Measurements from ENCODE around the gene NFE2. TPM values are rescaled to one million over a fixed set of nuclear protein-coding genes. Genes with fewer than 3 reads are reported as not detected.

Gene NFE2
- 0.49 TPM for total RNA-seq (ENCODE audit: unreplicated experiment)
- long read RNA-seq, result 0 reads

DNA sequence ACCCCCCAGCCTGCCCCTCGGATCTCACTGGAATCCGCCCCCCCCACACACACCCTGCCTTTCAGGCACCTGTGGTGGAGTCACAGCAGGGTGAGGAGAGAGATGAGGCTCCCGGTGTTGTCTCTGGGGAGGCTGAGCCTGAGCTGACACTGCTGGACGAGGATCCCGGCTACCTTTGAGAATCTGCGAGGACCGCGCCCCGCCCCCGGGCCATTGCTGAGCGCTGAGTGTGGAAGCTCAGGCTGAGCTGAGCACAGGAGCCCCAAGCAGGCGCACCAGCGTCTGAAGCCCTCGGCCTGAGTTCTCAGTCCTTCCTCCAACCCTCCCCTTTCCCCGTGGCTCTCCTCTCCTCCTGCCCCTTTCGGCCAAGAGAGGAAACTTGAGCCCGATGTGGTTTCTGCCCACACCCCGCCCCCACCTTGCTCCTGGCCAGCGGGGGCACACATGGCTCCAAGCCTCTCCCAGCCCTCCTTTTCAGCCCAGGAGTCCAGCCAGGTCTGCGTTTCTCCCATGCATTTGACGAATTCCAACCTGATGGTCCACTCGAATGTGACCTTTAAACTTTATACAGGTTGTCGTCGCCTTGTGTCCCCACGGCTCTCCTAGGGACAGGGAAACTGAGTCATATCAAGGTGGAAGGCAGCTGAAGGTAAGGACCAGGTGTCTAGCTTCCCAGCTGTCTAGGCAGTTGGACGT is at the start of gene NFE2:
Gene NFE2 (minus strand): TSS at position 284 of the 696 bp plus-strand sequence. CDS start 5,767 bp downstream, outside the sequence.
- Mint-ChIP-seq H3K4me3 (ENCODE audit: unreplicated experiment) (peak within 1 kb of the TSS; percentile 59), H3K27ac (ENCODE audit: unreplicated experiment) (no peak within 1 kb of the TSS), H3K36me3 (ENCODE audit: low read depth, unreplicated experiment) (no peaks in the 10 kb centered on the region), H3K4me1 (ENCODE audit: unreplicated experiment) (peaks cover 12% of the 10 kb centered on the region), H3K9me3 (ENCODE audit: unreplicated experiment) (no peaks in the 10 kb centered on the region), H3K27me3 (ENCODE audit: unreplicated experiment) (peaks cover 12% of the 10 kb centered on the region)
- no peak for TF ChIP-seq CTCF (IDR thresholded peaks at IDR 0.05; ENCODE audit: unreplicated experiment)
- peak; percentile 61 for DNase-seq (ENCODE audit: low spot score)

DNA sequence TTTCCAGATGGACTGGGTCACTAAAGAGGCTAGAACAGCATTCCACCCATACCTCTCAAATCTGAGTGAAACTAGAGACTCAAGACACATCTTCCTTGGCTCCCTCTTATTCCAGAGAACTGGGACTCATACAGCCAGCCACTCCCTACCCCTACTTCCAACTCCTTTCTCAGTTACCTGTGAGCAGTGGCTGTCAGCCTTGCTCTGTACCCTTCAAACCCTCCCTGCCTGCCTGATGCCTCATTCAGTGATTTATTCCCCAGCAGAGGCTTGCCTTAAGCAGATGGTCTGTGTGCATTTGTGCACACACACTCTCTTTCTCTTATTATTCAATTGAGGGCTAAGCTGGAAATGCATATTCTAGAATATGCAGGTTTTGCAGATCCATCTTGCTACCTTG is 48.9 kb upstream of the NFE2 start:
- no peak for TF ChIP-seq CTCF (IDR thresholded peaks at IDR 0.05; ENCODE audit: unreplicated experiment)
- peaks cover 15% of the 10 kb centered on the region for H3K4me1 Mint-ChIP-seq (ENCODE audit: unreplicated experiment)
- DNase-seq (ENCODE audit: low spot score), result no peak
- peaks cover 5% of the 10 kb centered on the region for H3K27me3 Mint-ChIP-seq (ENCODE audit: unreplicated experiment)
- no peak overlapping the region for H3K27ac Mint-ChIP-seq (ENCODE audit: unreplicated experiment)
- peak overlapping the region; percentile 21 for H3K4me3 Mint-ChIP-seq (ENCODE audit: unreplicated experiment)
- H3K9me3 Mint-ChIP-seq (ENCODE audit: unreplicated experiment), result no peaks in the 10 kb centered on the region
- H3K36me3 Mint-ChIP-seq (ENCODE audit: low read depth, unreplicated experiment), result peaks cover 27% of the 10 kb centered on the region

GRCh38 chr12:54349036-54349435 is 48.2 kb upstream of the NFE2 start:
- no peak overlapping the region for H3K4me3 Mint-ChIP-seq (ENCODE audit: unreplicated experiment)
- H3K27ac Mint-ChIP-seq (ENCODE audit: unreplicated experiment), result no peak overlapping the region
- no peak for TF ChIP-seq CTCF (IDR thresholded peaks at IDR 0.05; ENCODE audit: unreplicated experiment)
- H3K36me3 Mint-ChIP-seq (ENCODE audit: low read depth, unreplicated experiment), result peaks cover 29% of the 10 kb centered on the region
- peaks cover 15% of the 10 kb centered on the region for H3K4me1 Mint-ChIP-seq (ENCODE audit: unreplicated experiment)
- no peaks in the 10 kb centered on the region for H3K9me3 Mint-ChIP-seq (ENCODE audit: unreplicated experiment)
- no peak for DNase-seq (ENCODE audit: low spot score)
- H3K27me3 Mint-ChIP-seq (ENCODE audit: unreplicated experiment), result peaks cover 4% of the 10 kb centered on the region

GRCh38 chr12:54341378-54342300 is 40.8 kb upstream of the NFE2 start:
- Mint-ChIP-seq H3K4me1 (ENCODE audit: unreplicated experiment) (no peaks in the 10 kb centered on the region), H3K36me3 (ENCODE audit: low read depth, unreplicated experiment) (peaks cover 37% of the 10 kb centered on the region), H3K27me3 (ENCODE audit: unreplicated experiment) (peaks cover 1% of the 10 kb centered on the region), H3K9me3 (ENCODE audit: unreplicated experiment) (no peaks in the 10 kb centered on the region), H3K4me3 (ENCODE audit: unreplicated experiment) (peak overlapping the region; percentile 4), H3K27ac (ENCODE audit: unreplicated experiment) (no peak overlapping the region)
- TF ChIP-seq CTCF (IDR thresholded peaks at IDR 0.05; ENCODE audit: unreplicated experiment), result no peak
- DNase-seq (ENCODE audit: low spot score), result no peak
